Transverse colon (tissue), 4 donors: Measurements from ENCODE around the gene KCND2.

ENCODE experiments used
- CTCF ChIP-seq, 5 experiments: fragments of 200-600 bp in 3 of 5; fragments of 450-650 bp in 2 of 5; sonication (generic) in 3 of 5; IDR thresholded peaks; 1 replicate in 2 of 5; 2 replicates in 3 of 5; pipeline ENCODE4 v1.5.1; 2016 to 2017; ENCODE audit warnings: antibody characterized with exemption in 5 of 5, inconsistent platforms in 3 of 5, mild to moderate bottlenecking in 2 of 5, moderate library complexity in 1 of 5
- EP300 ChIP-seq: sonication (generic); formaldehyde crosslinking; IDR thresholded peaks from one replicate; pipeline ENCODE4 v1.6.1; 2017; ENCODE audit warnings: antibody characterized with exemption, low read depth
- POLR2A ChIP-seq: fragments of 450-650 bp; IDR thresholded peaks from one replicate; pipeline ENCODE4 v1.6.1; 2016; ENCODE audit warnings: antibody characterized with exemption, mild to moderate bottlenecking, moderate library complexity
- POLR2AphosphoS5 ChIP-seq, 3 donors: sonication (generic); formaldehyde crosslinking; IDR thresholded peaks; one replicate each; pipeline ENCODE4 v1.6.1; 2016; ENCODE audit warnings: antibody characterized with exemption in 3 of 3

GRCh38 chr7:120785095-120785494, 512.1 kb downstream of the KCND2 start:
- TF ChIP-seq CTCF (IDR thresholded peaks at IDR 0.05) (no peak), POLR2A (no peak), POLR2AphosphoS5 (IDR thresholded peaks at IDR 0.05) (no peak), EP300 (no peak)
